A549 (cell line): ENCODE data around the gene IGFN1. TPM values are rescaled to one million over a fixed set of nuclear protein-coding genes. Genes with fewer than 3 reads are reported as not detected.

Source experiments
- ATAC-seq, 2 experiments: fragments of 200-7000 bp in 1 of 2; fragments of >200 bp in 1 of 2; cut with Nextera tagmentation in 1 of 2; cut with Tn5 transposase in 1 of 2; 3 replicates each; pipeline versions ENCODE4 v1.8.0 to v1.9.1; 2018 to 2020; ENCODE audit warnings: mild to moderate bottlenecking in 1 of 2, moderate library complexity in 1 of 2
- CTCF ChIA-PET: fragments of 300-600 bp; sonication (Branson Sonifier 250); formaldehyde crosslinking; extraction: SDS; loops from one replicate; lab custom pipeline; 2021; ENCODE audit warnings: antibody characterized with exemption, inconsistent platforms; lab: Yijun Ruan, JAX
- POLR2A ChIA-PET: fragments of 350-600 bp; formaldehyde crosslinking; extraction: SDS; loops from one replicate; lab custom pipeline; 2021; ENCODE audit warnings: antibody characterized with exemption, inconsistent platforms; lab: Yijun Ruan, JAX
- DNase-seq, 2 experiments: peaks; one replicate each; pipeline versions ENCODE4 v3.0.0 to v3.0.0-alpha.2; 2011 to 2016; ENCODE audit warnings: low read depth in 1 of 2, low spot score in 1 of 2
- FAIRE-seq: peaks from 2 replicates; lab custom pipeline; 2011; peaks lifted over from hg19 to GRCh38; lab: Jason Lieb, UNC
- H3K27ac ChIP-seq, 2 experiments: fragments of >200 bp; sonication (Bioruptor Twin); formaldehyde crosslinking; 3 replicates each; pipeline ENCODE4 v1.5.1; 2016 to 2017
- H3K4me1 ChIP-seq: fragments of >200 bp; sonication (Bioruptor Twin); formaldehyde crosslinking; 3 replicates; pipeline ENCODE4 v1.6.1; 2016
- H3K4me2 ChIP-seq: fragments of >200 bp; sonication (Bioruptor Twin); formaldehyde crosslinking; 3 replicates; pipeline ENCODE4 v1.6.1; 2016
- H3K4me3 ChIP-seq: fragments of >200 bp; sonication (Bioruptor Twin); formaldehyde crosslinking; 3 replicates; pipeline ENCODE4 v1.5.1; 2016
- H3K9me3 ChIP-seq: fragments of >200 bp; sonication (Bioruptor Twin); formaldehyde crosslinking; 3 replicates; pipeline ENCODE4 v1.6.1; 2016
- ATOH8 ChIP-seq: fragments of 250-450 bp; sonication (Bioruptor Pico); IDR thresholded peaks from 2 replicates; pipeline ENCODE4 v1.5.0; 2020; ENCODE audit warnings: low read depth, mild to moderate bottlenecking, moderate library complexity
- BCL3 ChIP-seq: fragments of >200 bp; sonication (Bioruptor Twin); formaldehyde crosslinking; IDR thresholded peaks from 3 replicates; pipeline ENCODE4 v1.6.1; 2016
- CHD2 ChIP-seq: fragments of 150-350 bp; IDR thresholded peaks from 2 replicates; pipeline ENCODE4 v1.6.1; 2014; ENCODE audit warnings: low read length; ENCODE audit not compliant: partially characterized antibody
- CTCF ChIP-seq: fragments of >200 bp; sonication (Bioruptor Twin); formaldehyde crosslinking; IDR thresholded peaks from 3 replicates; pipeline ENCODE4 v1.5.1; 2016
- ELK1 ChIP-seq: fragments of 150-350 bp; IDR thresholded peaks from 2 replicates; pipeline ENCODE4 v1.6.1; 2014; ENCODE audit warnings: low read depth, mild to moderate bottlenecking, low read length
- FOXS1 ChIP-seq: fragments of 250-450 bp; sonication (Bioruptor Pico); IDR thresholded peaks from 2 replicates; pipeline ENCODE4 v1.5.0; 2020; ENCODE audit warnings: mild to moderate bottlenecking, moderate library complexity
- HEYL ChIP-seq: fragments of 250-450 bp; sonication (Bioruptor Pico); IDR thresholded peaks from 2 replicates; pipeline ENCODE4 v1.8.0; 2021; ENCODE audit warnings: mild to moderate bottlenecking, moderate library complexity
- HMGXB4 ChIP-seq: fragments of 250-450 bp; sonication (Bioruptor Pico); IDR thresholded peaks from 2 replicates; pipeline ENCODE4 v1.5.0; 2021; ENCODE audit warnings: mild to moderate bottlenecking, moderate library complexity, borderline replicate concordance
- HOXA7 ChIP-seq: fragments of 250-450 bp; sonication (Bioruptor Pico); IDR thresholded peaks from 2 replicates; pipeline ENCODE4 v1.5.0; 2020; ENCODE audit warnings: mild to moderate bottlenecking, moderate library complexity
- JUNB ChIP-seq: fragments of >200 bp; sonication (Bioruptor Twin); formaldehyde crosslinking; IDR thresholded peaks from 2 replicates; pipeline ENCODE4 v1.6.1; 2016
- MAFK ChIP-seq: fragments of 450-650 bp; IDR thresholded peaks from 2 replicates; pipeline ENCODE4 v1.6.1; 2014; ENCODE audit not compliant: partially characterized antibody
- POLR2A ChIP-seq: IDR thresholded peaks from 2 replicates; pipeline ENCODE4 v1.6.1; 2012; ENCODE audit warnings: mild to moderate bottlenecking, low read length
- POLR2AphosphoS2 ChIP-seq: conservative IDR thresholded peaks from 2 replicates; pipeline ENCODE4 v1.6.1; 2012; ENCODE audit warnings: low read length, improper control_type of control experiment, inconsistent platforms
- RARB ChIP-seq: fragments of 250-450 bp; sonication (Bioruptor Pico); IDR thresholded peaks from 2 replicates; pipeline ENCODE4 v1.8.0; 2021; ENCODE audit warnings: mild to moderate bottlenecking, moderate library complexity
- SREBF2 ChIP-seq: fragments of 450-650 bp; IDR thresholded peaks from 2 replicates; pipeline ENCODE4 v1.6.1; 2014; ENCODE audit warnings: mild to moderate bottlenecking, moderate library complexity
- ZNF302 ChIP-seq: fragments of 250-450 bp; sonication (Bioruptor Pico); IDR thresholded peaks from 2 replicates; pipeline ENCODE4 v1.9.0; 2021; ENCODE audit warnings: inconsistent platforms, mild to moderate bottlenecking, moderate library complexity
- WGBS: methylation state at CpG from one replicate; pipeline ENCODE4 v1.1.6; 2017; ENCODE audit errors: missing lambda C conversion rate; 5-methylcytosine and 5-hydroxymethylcytosine counted together
- polyA plus RNA-seq, 4 experiments: library from polyadenylated mRNA; depleted of rRNA in 3 of 4; stranded (reverse); fragments of >200 nt; fragmentation: RNase III in 1 of 4; extraction: RNeasy Plus Mini Kit Qiagen cat#74134 plus additional on column Dnase treatment in 1 of 4; gene quantifications; 2 replicates in 3 of 4; 3 replicates in 1 of 4; pipeline ENCODE4 v1.2.3, GENCODE V29; 2011 to 2017

IGFN1 gene
- polyA plus RNA-seq, 2 of the 4 experiments (the other 2 are of a cell fraction) = 0.03 to 4.7 TPM

- Histone ChIP-seq H3K4me3 (no peak overlapping the region), H3K4me2 (no peak overlapping the region), H3K4me1 (no peaks in the 10 kb centered on the region), H3K27ac (no peak overlapping the region), H3K9me3 (no peaks in the 10 kb centered on the region)
- POLR2A ChIA-PET = interaction anchor here (1.2 kb wide), 1 partner anchor 10 kb away, joined by 5 read pairs; the partner anchor contains the start of gene TMEM9
- no peak for FAIRE-seq
- TF ChIP-seq BCL3 (no peak), ZNF302 (CRISPR knock-in tag) (no peak), MAFK (no peak), HEYL (no peak), SREBF2 (no peak), CTCF (no peak), HMGXB4 (CRISPR knock-in tag) (no peak), JUNB (no peak)
- CTCF ChIA-PET = interaction anchor here (0.7 kb wide), 1 partner anchor 106 kb away, joined by 3 read pairs; no protein-coding TSS in a partner anchor
- 46% methylated on average over 4 of the region's 4 CpGs for WGBS
- ATAC-seq = no peak
- no peak for DNase-seq
Observed at GRCh38 chr1:201163707-201164106, 26.9 kb upstream of the IGFN1 start.

GRCh38 chr1:201164645-201165044 is 26.0 kb upstream of the IGFN1 start:
- TF ChIP-seq ELK1 = no peak
- no peak for TF ChIP-seq RARB (CRISPR knock-in tag)
- no peak for TF ChIP-seq POLR2AphosphoS2
- TF ChIP-seq ATOH8 (CRISPR knock-in tag) = no peak
- TF ChIP-seq FOXS1 (CRISPR knock-in tag) = no peak
- no peak for TF ChIP-seq CHD2
- no peak for TF ChIP-seq POLR2A
- TF ChIP-seq HOXA7 = no peak
- Histone ChIP-seq H3K4me1 (peaks cover 4% of the 10 kb centered on the region), H3K4me2 (no peak overlapping the region), H3K27ac (no peak overlapping the region), H3K9me3 (no peaks in the 10 kb centered on the region), H3K4me3 (no peak overlapping the region)
- CTCF ChIA-PET = interaction anchor here (0.7 to 3.3 kb wide), 2 partner anchors 10 to 105 kb away, joined by 3 to 11 read pairs; partner anchors contain the start of gene TMEM9
- no peak for FAIRE-seq
- DNase-seq = no peak
- ATAC-seq = no peak
- 73% methylated on average over 7 of the region's 7 CpGs for WGBS
- POLR2A ChIA-PET = interaction anchor here (1.2 kb wide), 1 partner anchor 11 kb away, joined by 5 read pairs; the partner anchor contains the start of gene TMEM9
